Hematopoietic multipotent progenitor cell treated with erythropoietin and hydrocortisone succinate and interleukin-3 and kit ligand, for 6 days (in vitro differentiated cells): ENCODE measurements around the gene MAGED1.
"Not testable (repeated sequence)": the region's sequence is repeated elsewhere in the genome, so short reads cannot be mapped to it uniquely, and the experiment has no call there.

Experiments
- DNase-seq: peaks from one replicate; pipeline ENCODE4 v3.0.0-alpha.2; 2015

Gene MAGED1

GRCh38 chrX:51899741-51900140 is 6.3 kb downstream of the MAGED1 start:
- no peak for DNase-seq

- DNase-seq: no peak
Observed at GRCh38 chrX:51902510-51903050, 9.2 kb downstream of the MAGED1 start.

- not testable (repeated sequence) for DNase-seq
Observed at GRCh38 chrX:51905152-51905551, 11.7 kb downstream of the MAGED1 start.

DNA sequence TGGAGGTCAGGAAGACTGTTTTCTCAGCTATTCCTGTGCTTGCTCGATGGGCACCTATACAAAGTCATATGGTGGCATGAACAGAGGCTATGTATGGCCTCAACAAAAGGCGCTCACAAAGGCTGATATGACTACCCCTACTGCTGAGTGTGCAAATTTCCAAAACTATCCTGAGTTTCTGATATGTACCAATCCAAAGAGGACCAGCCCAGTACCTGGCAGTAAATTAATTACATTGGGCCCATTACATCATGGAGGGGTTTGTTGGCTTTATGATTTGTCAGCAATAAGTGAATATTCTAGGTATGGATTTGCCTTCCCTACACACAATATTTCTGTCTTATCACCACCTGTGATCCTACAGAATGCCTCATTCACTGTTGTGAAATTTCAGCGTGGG is 12.3 kb downstream of the MAGED1 start:
- DNase-seq: no peak

GRCh38 chrX:51917604-51918003 is 24.2 kb downstream of the MAGED1 start:
- peak; percentile 25 for DNase-seq

- no peak for DNase-seq
Observed at GRCh38 chrX:51922561-51922960, 29.1 kb downstream of the MAGED1 start.

DNA sequence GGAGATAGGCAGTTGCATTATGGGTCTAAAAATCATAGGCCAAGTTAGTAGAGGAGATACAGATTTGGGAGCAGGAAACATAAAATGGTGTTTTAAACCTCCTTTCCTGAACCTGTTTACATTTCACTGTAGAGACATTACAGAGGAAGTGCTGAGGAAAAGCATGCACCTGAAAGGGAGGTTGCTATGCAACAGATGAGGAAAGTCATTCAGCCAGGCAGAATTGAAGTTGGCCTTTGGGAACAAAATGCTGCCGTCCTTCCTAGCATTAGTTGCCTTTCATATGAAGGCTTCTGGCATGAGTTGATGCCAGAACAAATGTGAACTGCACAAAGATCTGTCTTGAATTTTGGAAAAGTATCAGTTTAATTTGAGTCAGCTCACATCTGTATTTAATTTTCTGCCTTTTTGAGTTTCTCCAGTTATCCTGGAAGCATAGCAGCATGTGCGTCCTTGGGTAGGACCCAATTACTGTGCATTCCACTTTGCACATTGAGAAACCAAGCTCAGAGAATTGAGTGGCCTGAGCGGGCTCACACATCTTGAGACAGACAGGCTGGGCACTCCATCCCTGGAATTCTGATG is 38.2 kb downstream of the MAGED1 start:
- DNase-seq: no peak
